NCI-H69 (cell line): Measurements from ENCODE around the gene CLTC.
A peak's percentile ranks its signal among the peaks of the same experiment; 100 is the strongest.
"Not testable (repeated sequence)": the region's sequence is repeated elsewhere in the genome, so short reads cannot be mapped to it uniquely, and the experiment has no call there.

Source experiments
- DNase-seq: peaks from one replicate; lab custom pipeline; 2025; lab: John Stamatoyannopoulos, UW

CLTC gene

GRCh38 chr17:59619298-59620063 is at the start of gene CLTC:
Gene CLTC, plus strand, starts transcription at chr17:59619895. Its CDS starts 237 bp downstream, at chr17:59620132.
- peak; percentile 99 for DNase-seq

GRCh38 chr17:59572301-59572924 is 47.3 kb upstream of the CLTC start:
- no peak for DNase-seq

GRCh38 chr17:59584168-59584567 is 35.5 kb upstream of the CLTC start:
- DNase-seq, result not testable (repeated sequence)

GRCh38 chr17:59600169-59600568 is 19.5 kb upstream of the CLTC start:
- no peak for DNase-seq

- DNase-seq, result no peak
Measured at GRCh38 chr17:59601130-59601529, 18.6 kb upstream of the CLTC start.

GRCh38 chr17:59607061-59607460 is 12.6 kb upstream of the CLTC start:
- no peak for DNase-seq

GRCh38 chr17:59607817-59608403 is 11.8 kb upstream of the CLTC start:
- DNase-seq, result peak; percentile 39

- DNase-seq, result no peak
Measured at GRCh38 chr17:59611503-59611902, 8.2 kb upstream of the CLTC start.

- no peak for DNase-seq
Measured at GRCh38 chr17:59616253-59616920, 3.3 kb upstream of the CLTC start.

- DNase-seq, result peak; percentile 36
Measured at GRCh38 chr17:59617156-59617732, 2.5 kb upstream of the CLTC start.

- DNase-seq, result no peak
Measured at GRCh38 chr17:59619035-59619297, 729 bp upstream of the CLTC start.

GRCh38 chr17:59620064-59620359 is 317 bp downstream of the CLTC start:
- DNase-seq, result no peak

GRCh38 chr17:59620518-59621259 is 994 bp downstream of the CLTC start:
- peak; percentile 88 for DNase-seq

GRCh38 chr17:59621771-59622170 is 2.1 kb downstream of the CLTC start:
- no peak for DNase-seq

- DNase-seq, result no peak
Measured at GRCh38 chr17:59623151-59623550, 3.5 kb downstream of the CLTC start.

- no peak for DNase-seq
Measured at GRCh38 chr17:59626756-59627155, 7.1 kb downstream of the CLTC start.

GRCh38 chr17:59627274-59627673 is 7.6 kb downstream of the CLTC start:
- no peak for DNase-seq

GRCh38 chr17:59627770-59628171 is 8.1 kb downstream of the CLTC start:
- DNase-seq, result no peak

- no peak for DNase-seq
Measured at GRCh38 chr17:59629174-59629573, 9.5 kb downstream of the CLTC start.

GRCh38 chr17:59631276-59631675 is 11.6 kb downstream of the CLTC start:
- DNase-seq, result no peak

- no peak for DNase-seq
Measured at GRCh38 chr17:59632398-59632797, 12.7 kb downstream of the CLTC start.
